Heart right ventricle (tissue), 16 donors: ENCODE results near the gene ACOD1. TPM values are rescaled to one million over a fixed set of nuclear protein-coding genes. Genes with fewer than 3 reads are reported as not detected.
A peak's percentile ranks its signal among the peaks of the same experiment; 100 is the strongest.

Experiments used
- ATAC-seq, 8 donors: fragments of 200-7000 bp; cut with Tn5 transposase; one replicate each; pipeline ENCODE4 v1.9.1; 2020; ENCODE audit warnings: mild to moderate bottlenecking in 8 of 8, moderate library complexity in 8 of 8, moderate number of reproducible peaks in 1 of 8
- DNase-seq, 2 donors: peaks; one replicate each; pipeline ENCODE4 v3.0.0-alpha.2; 2020
- H3K27ac ChIP-seq, 10 donors: fragments of 200-600 bp; sonication (generic) in 2 of 10; one replicate each; pipeline versions ENCODE4 v1.5.0 to v1.8.0; 2020 to 2022; ENCODE audit warnings: mild to moderate bottlenecking in 3 of 10
- H3K27me3 ChIP-seq, 7 donors: fragments of 200-600 bp; one replicate each; pipeline ENCODE4 v1.8.0; 2021 to 2022; ENCODE audit warnings: mild to moderate bottlenecking in 2 of 7
- H3K36me3 ChIP-seq, 9 donors: fragments of 200-600 bp; sonication (generic) in 1 of 9; one replicate each; pipeline versions ENCODE4 v1.5.0 to v1.8.0; 2020 to 2022; ENCODE audit warnings: mild to moderate bottlenecking in 2 of 9
- H3K4me1 ChIP-seq, 9 donors: fragments of 200-600 bp; sonication (generic) in 1 of 9; one replicate each; pipeline versions ENCODE4 v1.5.0 to v1.8.0; 2020 to 2022; ENCODE audit warnings: mild to moderate bottlenecking in 4 of 9
- H3K4me3 ChIP-seq, 10 donors: fragments of 200-600 bp; sonication (generic) in 2 of 10; one replicate each; pipeline versions ENCODE4 v1.5.0 to v1.8.0; 2020 to 2022; ENCODE audit warnings: mild to moderate bottlenecking in 7 of 10, moderate library complexity in 2 of 10
- H3K9me3 ChIP-seq, 11 donors: fragments of 200-600 bp in 10 of 11; sonication (generic) in 2 of 11; one replicate each; pipeline versions ENCODE4 v1.5.0 to v1.8.0; 2013 to 2022; ENCODE audit warnings: mild to moderate bottlenecking in 2 of 11, control low read depth in 1 of 11, moderate library complexity in 1 of 11
- WGBS, 2 donors: extraction: QIAGEN DNeasy Blood & Tissue Kit; methylation state at CpG; one replicate each; pipeline ENCODE4 v1.1.7; 2013; ENCODE audit warnings: inconsistent platforms in 1 of 2; 5-methylcytosine and 5-hydroxymethylcytosine counted together
- intact Hi-C, 10 donors: fragments of 100-400 bp; cut with DNase I; formaldehyde crosslinking; loops; one replicate each; pipeline versions ENCODE4 v1.11.1 to v1.14.2; 2022
- polyA plus RNA-seq, 2 donors: library from polyadenylated mRNA; stranded (reverse); fragments of 200-250 nt; gene quantifications; one replicate each; pipeline ENCODE4 v1.2.3, GENCODE V29; 2013
- total RNA-seq, 10 donors: library from RNA; stranded (reverse); fragmentation: NEBNext Ultra II Directional in 3 of 10; extraction: Animal tissue kit (Norgen Biotek cat#: 25700) in 3 of 10; gene quantifications; one replicate each; pipeline versions ENCODE4 v1.2.1 to v1.2.4, GENCODE V29; 2021 to 2023
- TF ChIP-seq, protein P1 (sequence below), 9 donors: fragments of 200-600 bp; sonication (generic) in 2 of 9; IDR thresholded peaks; one replicate each; pipeline versions ENCODE4 v1.5.0 to v1.8.0; 2021 to 2022; ENCODE audit warnings: antibody characterized with exemption in 9 of 9, mild to moderate bottlenecking in 5 of 9, moderate library complexity in 1 of 9
- donor health status: Arrhythmogenic right ventricular cardiomyopathy.
- donor health status: ischemic (EF 13 %, LVEDD 7.1; RV severe dilation, severe dysfunction).
- donor health status: healthy with polysubstance abuse.
- donor health status: DM: no; HTN: yes; CAD: no.
- donor health status: DM: no; HTN: no; CAD: no.
- donor health status: ischemic (EF 25% LVEDD 6.9; RV normal size, moderate dysfunction).
- donor health status: ischemic (EF 25% LVEDD 5.7; RV mildly dilated, moderate dysfunction).
- donor health status: healthy.
- donor health status: DM: yes; HTN: yes; CAD: no.
- donor health status: Ischemic cardiomyopathy.
- donor health status: ischemic (EF 35%, LVEDD 5.7; RV mildly dilated, moderate dysfunction).
- donor health status: nonischemic (EF 11% LVEDD 7.7; RV severe dilation, severe dysfunction).
- donor health status: DM: yes; HTN: yes; CAD: no.
- donor health status: PGD.
- donor health status: ischemic (EF 29% LVEDD 5.4; RV normal size, mild dysfunction).
- donor health status: nonischemic (EF 23%, LVEDD 6.1; RV moderate dilation, normal function).

Gene ACOD1
- total and polyA plus RNA-seq, 12 donors, result 0.51 TPM; not detected in 11

DNA sequence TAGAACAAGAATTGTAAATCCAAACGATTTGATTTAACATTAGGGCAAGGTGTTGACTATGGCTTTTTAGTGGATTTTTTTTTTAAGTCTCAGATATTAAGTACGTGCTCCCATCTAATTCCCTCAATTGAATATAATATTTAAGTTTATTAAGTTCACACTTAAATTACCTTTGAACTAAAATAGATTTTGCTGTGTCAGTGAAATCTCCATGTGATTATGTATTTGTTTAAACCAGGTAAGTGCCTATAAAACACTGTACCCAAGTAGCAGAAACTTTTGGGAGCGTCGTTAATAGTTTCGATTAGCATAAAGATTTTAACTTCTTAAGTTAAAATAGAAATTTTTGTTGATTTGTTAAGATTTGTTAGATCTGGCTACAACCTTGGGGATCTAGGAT lies 45.2 kb downstream of the ACOD1 start:
- TF ChIP-seq, protein P1, sequence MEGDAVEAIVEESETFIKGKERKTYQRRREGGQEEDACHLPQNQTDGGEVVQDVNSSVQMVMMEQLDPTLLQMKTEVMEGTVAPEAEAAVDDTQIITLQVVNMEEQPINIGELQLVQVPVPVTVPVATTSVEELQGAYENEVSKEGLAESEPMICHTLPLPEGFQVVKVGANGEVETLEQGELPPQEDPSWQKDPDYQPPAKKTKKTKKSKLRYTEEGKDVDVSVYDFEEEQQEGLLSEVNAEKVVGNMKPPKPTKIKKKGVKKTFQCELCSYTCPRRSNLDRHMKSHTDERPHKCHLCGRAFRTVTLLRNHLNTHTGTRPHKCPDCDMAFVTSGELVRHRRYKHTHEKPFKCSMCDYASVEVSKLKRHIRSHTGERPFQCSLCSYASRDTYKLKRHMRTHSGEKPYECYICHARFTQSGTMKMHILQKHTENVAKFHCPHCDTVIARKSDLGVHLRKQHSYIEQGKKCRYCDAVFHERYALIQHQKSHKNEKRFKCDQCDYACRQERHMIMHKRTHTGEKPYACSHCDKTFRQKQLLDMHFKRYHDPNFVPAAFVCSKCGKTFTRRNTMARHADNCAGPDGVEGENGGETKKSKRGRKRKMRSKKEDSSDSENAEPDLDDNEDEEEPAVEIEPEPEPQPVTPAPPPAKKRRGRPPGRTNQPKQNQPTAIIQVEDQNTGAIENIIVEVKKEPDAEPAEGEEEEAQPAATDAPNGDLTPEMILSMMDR (IDR thresholded peaks at IDR 0.05), result no peak
- ATAC-seq (no peak), DNase-seq (no peak)
- H3K27me3 ChIP-seq, result no peaks in the 10 kb centered on the region
- no peaks in the 10 kb centered on the region for H3K9me3 ChIP-seq
- peaks cover 0 to 26% (median 21%) of the 10 kb centered on the region in 9 donors for H3K4me1 ChIP-seq
- intact Hi-C loops, result loop anchor here in 1 of 10 donors (5.0 kb wide), 1 partner anchor 34 kb away; the partner anchor contains the start of gene FBXL3
- peak overlapping the region in 2 of 10 donors; percentile 73 to 82 for H3K4me3 ChIP-seq
- WGBS, 2 donors, result 89 to 90% methylated on average over 5 of the region's 5 CpGs
- peak overlapping the region in 3 of 10 donors; percentile 92 to 93 (median 92) for H3K27ac ChIP-seq
- peaks cover 0 to 35% (median 6%) of the 10 kb centered on the region in 9 donors for H3K36me3 ChIP-seq

DNA sequence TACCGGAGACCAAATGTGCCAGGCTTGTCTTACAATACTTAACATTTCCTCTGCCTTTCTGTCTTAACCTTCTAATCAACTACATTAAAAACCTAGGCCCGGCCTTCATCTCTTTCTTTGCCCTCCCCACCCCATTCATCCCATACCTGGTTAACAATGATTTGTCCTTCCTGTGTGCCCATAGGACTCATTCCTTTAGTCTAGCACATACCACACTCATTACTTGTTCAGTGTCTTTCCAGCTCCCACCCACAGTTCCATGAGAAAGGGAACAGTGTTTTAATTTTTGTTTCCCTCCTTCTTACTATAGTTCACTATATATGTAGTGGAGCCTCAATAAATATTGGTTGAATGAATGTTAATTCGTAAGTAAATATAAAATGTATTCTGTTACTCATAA lies 46.0 kb downstream of the ACOD1 start:
- TF ChIP-seq, protein P1 (IDR thresholded peaks at IDR 0.05), result no peak
- intact Hi-C loops, result loop anchor here in 1 of 10 donors (5.0 kb wide), 1 partner anchor 33 kb away; the partner anchor contains the start of gene FBXL3
- no peaks in the 10 kb centered on the region for H3K27me3 ChIP-seq
- peaks cover 0 to 43% (median 9%) of the 10 kb centered on the region in 9 donors for H3K36me3 ChIP-seq
- peaks cover 0 to 26% (median 21%) of the 10 kb centered on the region in 9 donors for H3K4me1 ChIP-seq
- no peaks in the 10 kb centered on the region for H3K9me3 ChIP-seq
- DNase-seq, result no peak
- no peak overlapping the region for H3K27ac ChIP-seq
- ATAC-seq, result no peak
- H3K4me3 ChIP-seq, result no peak overlapping the region
- 94 to 96% methylated on average over 3 of the region's 3 CpGs for WGBS, 2 donors

GRCh38 chr13:77000475-77000874 lies 52.2 kb downstream of the ACOD1 start:
- no peaks in the 10 kb centered on the region for H3K27me3 ChIP-seq
- ATAC-seq (no peak), DNase-seq (no peak)
- WGBS, 2 donors, result 59 to 62% methylated on average over 1 of the region's 1 CpG
- TF ChIP-seq, protein P1 (IDR thresholded peaks at IDR 0.05), result no peak
- H3K9me3 ChIP-seq, result no peaks in the 10 kb centered on the region
- peaks cover 0 to 94% (median 19%) of the 10 kb centered on the region in 9 donors for H3K36me3 ChIP-seq
- peaks cover 0 to 30% (median 22%) of the 10 kb centered on the region in 9 donors for H3K4me1 ChIP-seq
- intact Hi-C loops, result no loop called here
- peak overlapping the region in 1 of 10 donors; percentile 14 for H3K27ac ChIP-seq
- no peak overlapping the region for H3K4me3 ChIP-seq

DNA sequence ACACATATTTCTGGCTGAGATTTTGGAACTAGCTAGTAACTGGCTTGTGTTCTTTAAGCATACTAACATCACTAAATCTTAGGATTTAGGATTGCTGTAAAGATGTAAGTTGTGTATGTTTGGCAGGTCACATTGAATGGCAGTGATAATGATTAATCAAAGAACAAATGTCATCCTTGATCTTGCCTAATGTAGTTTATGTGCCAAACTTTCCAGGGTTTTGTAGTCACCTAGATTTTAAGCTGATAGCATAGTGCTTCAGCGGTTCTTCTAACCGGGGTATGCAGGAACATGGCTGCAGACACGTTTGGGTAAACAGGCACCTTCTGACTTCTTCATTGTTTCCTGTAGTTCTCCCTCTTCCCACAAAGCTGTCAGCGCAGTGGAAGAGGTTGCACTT lies 53.2 kb downstream of the ACOD1 start:
- H3K27ac ChIP-seq, result peak overlapping the region in 3 of 10 donors; percentile 9 to 23 (median 14)
- intact Hi-C loops, result no loop called here
- no peak overlapping the region for H3K4me3 ChIP-seq
- H3K4me1 ChIP-seq, result peaks cover 0 to 34% (median 23%) of the 10 kb centered on the region in 9 donors
- no peaks in the 10 kb centered on the region for H3K27me3 ChIP-seq
- peak in 2 of 8 donors; percentile 38 to 47 for ATAC-seq
- no peaks in the 10 kb centered on the region for H3K9me3 ChIP-seq
- H3K36me3 ChIP-seq, result peaks cover 0 to 94% (median 19%) of the 10 kb centered on the region in 9 donors
- DNase-seq, result no peak
- TF ChIP-seq, protein P1 (IDR thresholded peaks at IDR 0.05), result no peak
- WGBS, 2 donors, result 57 to 58% methylated on average over 4 of the region's 4 CpGs
